ENCODE results near the gene RNF157. TPM values are rescaled to one million over a fixed set of nuclear protein-coding genes. Genes with fewer than 3 reads are reported as not detected.

The RNF157 gene
- total RNA-seq, 1 donor from 2014 or later = 18.0 TPM

Small RNA genes within 50 kb of the gene (microRNA-seq; reads per million reads assigned to microRNA genes)
- gene MIR6868 (ENCODE audit: borderline number of aligned reads) = 5.9 reads per million

Other genes with a start within 250 kb of the RNF157 start
- gene CDK3, start 239.6 kb downstream of the RNF157 start, total RNA-seq = 2.6 TPM
- gene EVPL, start 213.2 kb downstream of the RNF157 start, total RNA-seq = 0.07 TPM
- gene SRP68, start 168.0 kb downstream of the RNF157 start, total RNA-seq = 66.1 TPM
- not detected for gene GALR2, start 165.7 kb downstream of the RNF157 start, total RNA-seq
- gene ZACN, start 161.3 kb downstream of the RNF157 start, total RNA-seq = not detected
- gene EXOC7, start 136.7 kb downstream of the RNF157 start, total RNA-seq = 82.2 TPM
- not detected for gene FOXJ1, start 99.2 kb downstream of the RNF157 start, total RNA-seq
- 35.4 TPM for gene UBALD2, start 24.9 kb upstream of the RNF157 start, total RNA-seq
- gene QRICH2, start 67.8 kb upstream of the RNF157 start, total RNA-seq = 2.7 TPM
- 38.8 TPM for gene PRPSAP1, start 113.4 kb upstream of the RNF157 start, total RNA-seq
- 2.7 TPM for gene SPHK1, start 144.1 kb upstream of the RNF157 start, total RNA-seq
- gene UBE2O, start 212.7 kb upstream of the RNF157 start, total RNA-seq = 39.0 TPM
- gene AANAT, start 227.1 kb upstream of the RNF157 start, total RNA-seq = not detected

All from left ventricle myocardium superior (tissue), 1 donor.